A549 treated with RU486 at 1 μM for 4 hours (cell line): ENCODE results near the gene YBX2. TPM values are rescaled to one million over a fixed set of nuclear protein-coding genes. Genes with fewer than 3 reads are reported as not detected.

ENCODE experiments used
- total RNA-seq: library from RNA; stranded (reverse); fragments of 200-300 nt; extraction: Qiagen RNA extraction; gene quantifications from 5 replicates; pipeline ENCODE4 v1.2.3, GENCODE V29; 2022; ENCODE audit warnings: low read depth

The YBX2 gene
- 0.32 to 0.80 TPM (median 0.41 TPM) in 5 replicates for total RNA-seq

DNA sequence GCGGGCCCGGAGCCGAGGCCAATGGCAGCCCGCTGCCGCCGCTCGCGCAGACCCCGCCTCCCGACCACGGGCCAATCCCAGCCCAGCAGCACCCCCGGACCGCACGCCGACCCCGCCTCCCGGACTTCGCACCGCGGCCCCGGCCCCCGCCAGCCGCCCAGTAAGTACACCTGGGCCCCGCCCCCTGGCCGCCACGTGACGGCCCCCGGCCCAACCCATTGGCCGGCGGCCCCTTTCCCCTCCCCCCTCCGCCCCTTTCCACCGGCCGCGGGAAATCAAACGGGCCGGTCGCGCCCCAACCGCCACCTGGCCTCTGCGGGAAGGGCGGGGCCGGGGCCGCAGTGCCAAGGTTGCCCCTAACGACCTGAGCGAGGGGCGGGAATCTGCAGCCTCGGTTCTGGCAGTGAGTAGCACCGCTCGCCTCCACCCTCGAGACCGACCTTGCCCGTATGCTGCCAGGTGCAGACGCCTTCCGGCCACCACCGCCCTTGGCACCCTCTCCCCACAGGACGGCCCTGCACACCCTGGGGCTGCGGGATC lies at the start of gene YBX2:
Gene YBX2, minus strand, starts transcription at position 26 of the 540 bp plus-strand sequence. CDS start 139 bp downstream, outside the sequence.

DNA sequence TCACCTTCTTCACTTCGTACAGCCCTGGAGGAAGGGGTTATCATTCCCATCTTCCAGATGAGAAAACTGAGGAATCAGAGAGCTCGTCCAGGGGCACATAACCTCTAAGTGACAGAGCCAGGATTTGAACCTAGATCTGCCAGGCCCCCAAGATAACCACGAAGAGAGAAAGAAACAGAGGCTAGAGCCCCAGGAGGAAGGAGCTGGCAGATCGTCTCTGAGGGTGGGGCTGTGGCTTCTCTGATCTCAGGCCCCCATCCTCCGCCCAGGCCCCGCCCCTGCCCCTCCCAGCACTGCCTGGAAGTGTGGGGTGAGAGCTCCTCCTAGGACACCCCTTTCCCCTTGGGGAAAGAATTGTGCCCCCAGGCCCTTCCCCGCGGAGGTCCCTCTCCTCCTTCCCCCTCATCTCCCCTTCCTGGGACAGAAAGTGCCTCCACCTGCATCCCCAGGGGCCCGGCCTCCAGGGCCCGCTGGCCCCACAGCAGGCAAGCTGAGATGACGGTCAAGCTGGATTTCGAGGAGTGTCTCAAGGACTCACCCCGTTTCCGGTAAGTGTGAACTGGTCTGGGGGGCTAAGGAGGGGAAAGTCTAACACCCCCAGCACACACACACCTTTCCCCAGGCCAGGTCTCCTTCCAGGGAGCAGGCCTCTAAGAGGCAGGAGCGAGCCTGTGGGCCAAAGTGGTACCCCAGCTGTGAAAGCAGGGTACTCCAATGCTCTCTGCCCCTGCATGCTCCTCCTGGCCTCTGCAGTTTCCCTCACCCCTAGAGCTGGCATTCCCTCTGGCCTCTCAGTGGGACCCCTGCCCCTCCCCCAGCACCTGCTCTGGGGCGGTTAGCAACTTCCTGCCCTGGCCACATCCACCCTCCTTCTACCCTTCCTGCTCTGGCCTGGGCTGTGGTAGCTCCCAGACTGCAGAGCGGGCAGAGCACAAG lies 42.1 kb upstream of the YBX2 start, which contains the start of gene ACAP1:
Gene ACAP1, plus strand, starts transcription at position 290 of the 936 bp plus-strand sequence. Its CDS starts 206 bp downstream, at position 496.

DNA sequence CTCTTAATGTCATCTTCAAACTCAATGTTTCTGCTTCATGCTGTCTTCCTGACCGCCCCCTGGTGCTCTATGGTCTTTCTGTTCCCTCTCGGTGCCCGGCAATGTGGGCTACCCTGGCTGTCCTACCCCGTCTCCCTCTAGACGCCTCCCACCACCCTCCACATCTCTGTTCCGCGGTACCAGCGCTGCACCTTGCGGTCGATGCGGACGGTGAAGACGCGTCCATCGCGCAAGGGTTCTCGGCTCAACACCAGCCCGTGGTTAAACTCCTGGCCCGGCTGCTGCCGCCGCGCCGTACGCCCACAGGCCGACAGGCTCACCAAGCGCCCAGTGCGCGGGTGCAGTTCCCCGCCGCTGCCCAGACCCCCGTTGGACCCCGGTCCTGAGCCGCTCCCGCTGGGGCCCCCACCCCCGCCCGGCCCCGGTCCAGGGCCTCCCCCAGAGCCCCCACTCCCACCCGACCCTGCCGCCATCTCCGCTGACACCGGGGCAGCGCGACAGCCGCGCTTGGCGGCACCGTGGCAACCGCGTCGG lies 34.5 kb upstream of the YBX2 start, which contains the start of gene NEURL4:
Gene NEURL4, minus strand, starts transcription at position 496 of the 534 bp plus-strand sequence. Its CDS starts 23 bp downstream, at position 473.

DNA sequence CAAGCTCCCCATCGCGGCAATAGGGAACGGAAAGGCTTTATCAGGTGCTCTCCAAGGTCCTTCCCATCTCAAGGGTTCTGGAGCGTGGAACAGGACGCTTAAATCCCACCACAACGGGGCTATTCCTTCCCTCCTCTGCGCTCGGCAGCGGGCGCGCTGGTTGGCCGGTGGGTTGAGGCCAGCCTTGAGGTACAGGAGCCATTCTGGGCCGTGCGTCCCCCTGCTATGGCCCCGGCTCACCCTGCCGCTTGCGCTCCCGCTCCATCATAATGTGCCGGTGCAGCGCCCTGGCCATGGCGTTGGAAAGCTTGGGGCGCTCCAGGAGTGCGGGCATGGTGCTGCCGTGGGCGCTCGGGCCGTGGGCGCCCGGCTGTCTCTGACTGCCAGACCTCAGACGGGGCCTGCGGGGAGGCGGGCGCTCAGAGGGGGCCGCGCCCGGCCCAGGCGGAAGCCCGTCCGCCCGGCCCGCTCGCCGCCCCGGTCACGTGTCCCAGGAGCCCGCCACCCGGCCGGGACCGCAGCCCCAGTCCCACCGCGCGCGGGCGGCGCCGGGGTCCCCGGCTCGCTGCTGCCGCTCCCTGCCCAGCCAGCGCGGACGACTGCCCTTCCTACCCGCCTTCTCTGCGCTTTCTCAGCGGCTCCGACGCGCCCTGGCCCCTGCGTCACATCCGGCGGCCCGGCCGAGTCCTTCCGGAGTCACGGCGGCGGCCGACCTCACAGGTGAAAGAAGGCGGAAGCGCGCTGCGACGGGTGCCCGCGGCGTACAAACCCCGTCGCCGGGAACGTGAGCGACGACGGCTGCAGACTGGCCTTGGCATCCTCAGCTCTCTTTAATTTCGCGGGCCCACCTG lies 20.5 kb upstream of the YBX2 start, which contains the start of gene GPS2:
Gene GPS2, minus strand, starts transcription at position 642 of the 851 bp plus-strand sequence. Its CDS starts 308 bp downstream, at position 334.

DNA sequence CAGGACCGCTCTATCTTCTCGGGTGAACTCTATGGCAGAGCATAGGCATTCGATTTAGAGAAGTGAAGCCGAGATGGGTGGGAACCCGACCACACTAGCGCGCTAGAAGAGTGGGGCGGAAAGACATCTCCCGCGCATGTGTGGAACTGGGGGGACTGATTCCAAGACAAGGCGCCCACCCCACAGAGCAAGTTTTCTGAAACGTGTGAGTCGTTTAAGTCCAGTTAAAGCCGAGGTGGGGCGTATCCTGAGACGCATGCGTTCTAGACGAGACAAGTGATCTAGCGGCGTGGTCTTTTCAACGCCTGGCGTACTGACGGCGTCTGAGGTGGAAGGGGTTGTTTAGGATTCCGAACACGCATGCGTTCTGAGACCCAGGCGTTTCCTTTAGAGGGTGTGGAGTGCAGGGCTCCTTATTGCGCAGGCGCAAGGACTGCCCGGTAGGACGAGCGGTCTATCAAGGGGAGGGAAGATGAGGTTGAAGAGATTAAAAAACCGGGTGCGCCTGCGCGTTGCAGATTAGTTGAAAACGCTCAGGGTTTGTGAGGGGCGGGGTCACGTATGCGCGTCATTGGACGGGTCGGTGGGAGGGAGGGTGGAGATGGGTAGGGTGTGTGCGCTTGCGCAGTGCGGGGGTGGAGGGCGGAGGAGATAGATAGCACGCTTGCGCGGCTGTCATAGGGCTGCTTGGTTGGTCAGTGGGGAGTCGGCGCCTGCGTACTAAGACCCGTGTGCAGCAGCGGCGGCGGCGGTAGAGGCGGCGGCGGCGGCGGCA lies 12.7 kb upstream of the YBX2 start, which contains the start of gene EIF5A:
Gene EIF5A, plus strand, starts transcription at position 718 of the 775 bp plus-strand sequence. CDS start 2,008 bp downstream, outside the sequence.

DNA sequence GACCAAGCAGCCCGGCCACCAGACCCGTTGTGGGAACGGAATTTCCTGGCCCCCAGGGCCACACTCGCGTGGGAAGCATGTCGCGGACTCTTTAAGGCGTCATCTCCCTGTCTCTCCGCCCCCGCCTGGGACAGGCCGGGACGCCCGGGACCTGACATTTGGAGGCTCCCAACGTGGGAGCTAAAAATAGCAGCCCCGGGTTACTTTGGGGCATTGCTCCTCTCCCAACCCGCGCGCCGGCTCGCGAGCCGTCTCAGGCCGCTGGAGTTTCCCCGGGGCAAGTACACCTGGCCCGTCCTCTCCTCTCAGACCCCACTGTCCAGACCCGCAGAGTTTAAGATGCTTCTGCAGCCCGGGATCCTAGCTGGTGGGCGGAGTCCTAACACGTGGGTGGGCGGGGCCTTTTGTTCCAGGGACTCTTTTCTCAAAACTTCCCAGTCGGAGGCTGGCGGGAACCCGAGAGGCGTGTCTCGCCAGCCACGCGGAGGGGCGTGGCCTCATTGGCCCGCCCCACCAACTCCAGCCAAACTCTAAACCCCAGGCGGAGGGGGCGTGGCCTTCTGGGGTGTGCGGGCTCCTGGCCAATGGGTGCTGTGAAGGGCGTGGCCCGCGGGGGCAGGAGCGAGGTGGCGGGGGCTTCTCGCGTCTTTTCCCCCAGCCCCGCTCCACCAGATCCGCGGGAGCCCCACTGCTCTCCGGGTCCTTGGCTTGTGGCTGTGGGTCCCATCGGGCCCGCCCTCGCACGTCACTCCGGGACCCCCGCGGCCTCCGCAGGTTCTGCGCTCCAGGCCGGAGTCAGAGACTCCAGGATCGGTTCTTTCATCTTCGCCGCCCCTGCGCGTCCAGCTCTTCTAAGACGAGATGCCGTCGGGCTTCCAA lies 13.1 kb downstream of the YBX2 start, which contains the start of gene SLC2A4:
Gene SLC2A4, plus strand, starts transcription at position 645 of the 879 bp plus-strand sequence. Its CDS starts 217 bp downstream, at position 862.

DNA sequence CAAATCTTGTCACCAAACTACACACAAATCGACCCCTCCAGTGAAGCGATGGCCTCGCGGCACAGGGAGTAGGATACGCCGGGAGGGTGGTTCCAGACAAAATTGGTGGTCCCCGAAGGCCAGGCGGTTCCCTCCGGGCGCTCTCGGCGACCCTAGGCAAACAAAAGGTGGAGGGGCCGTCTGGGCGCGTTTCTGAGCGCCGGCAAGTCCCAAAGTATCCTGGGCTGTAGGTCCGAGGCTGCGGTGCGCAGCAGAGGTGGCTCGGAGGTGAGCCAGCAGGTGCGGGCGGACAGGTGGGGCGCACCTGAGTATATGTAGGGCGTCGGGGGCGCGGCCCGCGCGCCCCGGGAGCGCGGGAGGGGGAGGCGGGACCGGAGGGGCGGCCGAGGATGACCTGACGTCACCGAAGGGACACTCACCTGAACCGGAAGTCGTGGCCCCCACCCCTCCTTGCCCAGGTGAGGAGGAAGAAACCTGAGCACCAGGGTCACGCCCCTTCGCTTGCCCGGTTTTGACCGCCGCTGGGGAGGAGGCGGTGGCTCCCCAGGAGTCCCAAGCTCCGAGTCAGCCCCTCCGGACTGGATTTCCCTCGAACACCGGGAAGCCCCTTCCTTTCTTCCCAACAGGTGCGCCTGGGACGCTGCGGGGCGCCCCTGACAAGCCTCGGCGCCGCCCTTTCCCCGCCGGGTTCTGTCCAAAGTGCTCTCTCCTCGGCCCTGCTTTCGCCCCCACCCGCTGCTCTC lies 32.1 kb downstream of the YBX2 start, which contains the start of gene CLDN7:
Gene CLDN7, minus strand, starts transcription at position 287 of the 743 bp plus-strand sequence. CDS start 435 bp downstream, outside the sequence.

DNA sequence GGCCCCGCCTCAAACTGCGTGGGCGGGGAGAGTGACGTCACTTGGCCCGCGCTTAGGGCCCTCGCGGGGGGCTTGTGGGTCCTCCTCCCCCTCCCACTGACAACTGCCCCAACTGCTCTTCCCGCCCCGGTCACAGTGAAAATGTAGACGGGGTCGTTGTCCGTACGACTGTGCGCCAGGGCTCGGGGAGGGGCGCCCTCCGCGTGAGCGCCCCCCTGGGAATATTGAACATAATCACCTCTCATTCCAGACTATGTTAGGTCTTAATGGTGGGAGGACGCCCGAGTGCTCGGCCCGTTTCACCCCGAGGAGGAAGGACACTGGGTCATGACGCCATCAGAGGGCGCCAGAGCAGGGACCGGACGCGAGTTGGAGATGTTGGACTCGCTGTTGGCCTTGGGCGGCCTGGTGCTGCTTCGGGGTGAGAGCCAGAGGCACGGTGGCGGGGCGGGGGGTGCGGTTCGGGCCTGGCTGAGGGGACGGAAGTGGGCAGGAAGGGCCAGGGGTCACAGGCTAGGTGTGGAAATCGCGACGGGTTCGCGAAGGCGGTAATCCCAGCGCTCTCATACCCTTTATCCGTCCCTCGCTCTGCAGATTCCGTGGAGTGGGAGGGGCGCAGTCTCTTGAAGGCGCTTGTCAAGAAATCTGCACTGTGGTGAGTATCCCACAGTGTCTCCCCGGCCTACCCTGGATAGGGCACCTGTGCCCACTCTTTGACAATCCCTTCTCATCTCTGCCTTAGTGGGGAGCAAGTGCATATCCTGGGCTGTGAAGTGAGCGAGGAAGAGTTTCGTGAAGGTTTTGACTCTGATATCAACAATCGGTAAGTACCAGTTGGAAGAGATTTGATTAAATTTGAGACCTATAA lies 42.0 kb downstream of the YBX2 start, which contains the start of gene ELP5:
Gene ELP5, plus strand, starts transcription at position 40 of the 868 bp plus-strand sequence. Its CDS starts 336 bp downstream, at position 376.

DNA sequence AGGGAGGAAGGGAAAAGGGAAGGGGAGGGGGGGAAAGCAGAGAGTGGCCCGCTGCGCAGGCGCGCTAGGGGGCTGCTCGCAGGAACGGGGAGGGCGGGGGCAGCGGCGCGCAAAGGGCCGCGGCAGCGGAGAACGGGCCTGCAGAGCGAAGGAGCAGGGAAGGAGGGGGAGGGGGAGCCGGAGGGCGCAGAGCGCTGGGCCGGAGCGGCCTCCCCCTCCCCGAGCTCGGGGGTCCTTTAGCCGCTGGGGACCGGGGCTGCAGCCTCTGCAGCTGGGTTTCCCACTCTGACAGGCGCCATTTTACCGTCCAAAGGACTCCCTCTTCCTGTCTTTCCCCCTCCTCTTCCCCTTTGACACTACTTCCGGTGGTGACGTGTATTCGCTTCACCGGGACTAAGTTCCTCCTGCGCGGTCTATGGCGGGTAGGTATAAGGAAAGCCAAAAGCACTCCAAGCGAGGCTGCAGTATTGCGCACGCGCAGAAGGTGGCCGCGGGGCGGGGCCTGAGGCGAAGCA lies 42.7 kb downstream of the YBX2 start, which contains the start of gene CTDNEP1:
Gene CTDNEP1, minus strand, starts transcription at position 74 of the 515 bp plus-strand sequence. CDS start 438 bp downstream, outside the sequence.

DNA sequence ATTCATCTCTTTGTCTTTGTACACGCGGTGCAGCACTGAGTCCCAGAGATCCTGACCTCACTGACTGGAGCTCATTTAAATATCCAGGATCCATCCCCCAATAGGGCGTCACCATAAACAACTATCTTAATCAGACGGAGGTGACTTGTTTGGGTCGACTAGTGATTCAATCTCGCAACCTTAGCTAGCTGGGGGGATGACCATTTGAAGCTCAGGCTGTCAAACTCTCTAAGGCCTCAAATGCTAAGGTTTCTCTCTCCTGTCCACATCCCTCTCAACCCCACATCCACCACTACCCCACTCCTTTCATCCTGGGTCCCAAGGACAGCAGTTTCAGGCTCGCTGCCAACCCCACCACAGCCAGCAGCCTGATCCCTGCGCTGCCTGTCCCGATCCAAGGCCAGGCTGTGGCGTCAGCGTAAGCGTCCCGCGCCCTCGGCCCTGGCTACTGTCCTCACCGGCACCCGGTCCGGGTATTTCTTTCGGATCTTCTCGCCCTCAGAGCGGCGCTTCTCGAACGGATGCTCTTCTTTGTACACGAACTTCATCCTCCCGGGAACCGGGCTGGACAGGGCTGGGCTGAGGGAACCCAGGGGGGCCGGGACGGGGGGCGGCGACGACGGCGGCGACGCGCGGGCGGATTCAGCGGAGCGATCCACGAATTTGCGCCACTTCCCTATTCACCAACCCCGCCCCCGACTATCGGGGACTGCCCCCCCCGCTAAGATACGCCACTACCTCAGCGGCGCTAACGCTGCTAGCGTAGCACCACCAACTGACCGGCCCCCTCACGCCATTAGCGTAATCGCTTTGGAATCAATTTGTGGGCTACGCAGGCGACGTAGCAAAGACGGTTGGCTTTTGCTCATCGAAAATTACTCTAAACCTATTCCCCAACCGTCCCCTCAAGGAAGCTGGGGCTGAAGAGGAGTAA lies 52.4 kb downstream of the YBX2 start, which contains the start of gene GABARAP:
Gene GABARAP, minus strand, starts transcription at position 667 of the 934 bp plus-strand sequence. Its CDS starts 119 bp downstream, at position 548.

DNA sequence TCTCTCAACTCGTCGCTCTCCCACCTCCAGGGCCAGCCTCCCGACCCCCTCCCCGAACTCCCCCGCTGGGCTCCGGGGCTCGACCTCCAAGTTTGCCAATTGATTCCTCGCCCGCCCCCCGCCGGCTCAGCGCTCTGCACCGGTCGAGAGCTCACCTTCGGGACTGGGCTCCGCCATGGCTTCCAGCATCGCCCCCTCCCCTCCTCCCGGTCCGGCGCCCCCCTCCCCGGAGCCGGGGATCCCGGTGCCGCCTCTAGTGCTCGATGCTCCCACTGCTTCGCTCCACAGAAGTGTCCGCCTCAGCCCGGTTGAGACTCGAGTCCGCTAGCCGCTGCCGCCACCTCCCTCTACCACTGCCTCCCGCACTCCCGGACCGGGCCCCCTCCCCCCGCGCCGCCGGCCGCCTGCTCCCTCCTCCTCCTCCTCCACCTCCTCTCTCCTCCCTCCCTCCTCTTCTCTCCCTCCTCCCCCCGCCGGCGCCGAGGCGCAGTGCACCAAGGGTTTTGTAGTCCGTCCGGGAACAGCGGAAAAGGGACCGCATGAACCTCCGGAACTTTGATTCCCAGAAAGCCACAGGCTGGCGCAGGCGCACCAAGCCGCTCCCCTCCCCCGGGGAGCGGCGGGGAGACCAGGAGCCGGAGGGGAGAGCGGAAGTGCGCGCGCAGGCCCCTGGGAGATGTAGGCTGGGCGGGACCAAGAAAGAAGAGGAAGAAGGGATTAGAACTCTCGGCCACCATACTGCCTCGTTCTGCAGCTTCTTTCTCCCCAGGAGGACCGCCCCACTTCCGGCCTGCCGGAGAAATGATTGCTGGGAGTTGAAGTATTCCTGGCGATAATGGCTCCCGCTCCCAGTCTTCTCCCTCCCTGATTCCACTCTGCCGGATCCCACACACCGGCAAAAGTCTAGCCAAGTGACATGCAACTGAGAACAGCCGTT lies 55.1 kb downstream of the YBX2 start, which contains the start of gene PHF23:
Gene PHF23, minus strand, starts transcription at position 367 of the 937 bp plus-strand sequence. Its CDS starts 178 bp downstream, at position 189.

